CD4-positive, CD25-positive, alpha-beta regulatory T cell (primary cell): ENCODE data around the gene TRIO. TPM values are rescaled to one million over a fixed set of nuclear protein-coding genes. Genes with fewer than 3 reads are reported as not detected.
A peak's percentile ranks its signal among the peaks of the same experiment; 100 is the strongest.

Experiments
- ATAC-seq, 2 donors: fragments of 150-1000 bp; cut with Tn5 transposase; one replicate each; pipeline ENCODE4 v1.10.0; 2021; ENCODE audit warnings: low read depth in 2 of 2, moderate number of reproducible peaks in 2 of 2, moderate library complexity in 1 of 2
- DNase-seq, 3 donors: peaks; one replicate each; pipeline versions ENCODE4 v3.0.0 to v3.0.0-alpha.2; 2012 to 2022; ENCODE audit warnings: mixed read lengths in 1 of 3
- H3K27ac ChIP-seq: one replicate; pipeline ENCODE4 v1.7.0; 2013; ENCODE audit warnings: mild to moderate bottlenecking, low read length; ENCODE audit not compliant: insufficient read depth, poor library complexity, severe bottlenecking
- H3K27me3 ChIP-seq: one replicate; pipeline ENCODE4 v1.7.0; 2013; ENCODE audit warnings: low read length; ENCODE audit not compliant: control insufficient read depth, insufficient read depth
- H3K36me3 ChIP-seq: one replicate; pipeline ENCODE4 v1.7.0; 2013; ENCODE audit warnings: mild to moderate bottlenecking, low read length, moderate library complexity; ENCODE audit not compliant: control insufficient read depth, insufficient read depth
- H3K4me1 ChIP-seq: 2 replicates; pipeline ENCODE4 v1.7.0; 2013; ENCODE audit warnings: mild to moderate bottlenecking, low read length; ENCODE audit not compliant: insufficient read depth, control insufficient read depth, poor library complexity, severe bottlenecking
- H3K4me3 ChIP-seq: one replicate; pipeline ENCODE4 v1.7.0; 2013; ENCODE audit warnings: low read depth, mild to moderate bottlenecking, low read length, moderate library complexity
- H3K9me3 ChIP-seq, 2 experiments: 1 replicate in 1 of 2; 2 replicates in 1 of 2; pipeline ENCODE4 v1.7.0; 2013; ENCODE audit warnings: low read length in 2 of 2, mild to moderate bottlenecking in 1 of 2, moderate library complexity in 1 of 2; ENCODE audit not compliant: control insufficient read depth in 2 of 2
- H3K27ac Mint-ChIP-seq, 3 donors: one replicate each; pipeline ENCODE4 v1.8.0; 2020 to 2022; ENCODE audit warnings: mild to moderate bottlenecking in 3 of 3, mixed read lengths in 3 of 3, moderate library complexity in 2 of 3
- H3K27me3 Mint-ChIP-seq: one replicate; pipeline ENCODE4 v1.8.0; 2022; ENCODE audit warnings: mild to moderate bottlenecking, mixed read lengths
- H3K36me3 Mint-ChIP-seq: one replicate; pipeline ENCODE4 v1.8.0; 2020; ENCODE audit warnings: mixed read lengths
- H3K4me1 Mint-ChIP-seq, 4 donors: one replicate each; pipeline ENCODE4 v1.8.0; 2020 to 2022; ENCODE audit warnings: mixed read lengths in 4 of 4, mild to moderate bottlenecking in 1 of 4
- H3K4me3 Mint-ChIP-seq, 4 donors: one replicate each; pipeline ENCODE4 v1.8.0; 2020 to 2022; ENCODE audit warnings: mild to moderate bottlenecking in 4 of 4, mixed read lengths in 4 of 4, moderate library complexity in 3 of 4
- H3K9me3 Mint-ChIP-seq, 7 donors: one replicate each; pipeline ENCODE4 v1.8.0; 2020 to 2022; ENCODE audit warnings: mixed read lengths in 7 of 7, mild to moderate bottlenecking in 3 of 7, moderate library complexity in 2 of 7
- polyA plus RNA-seq, 4 donors: library from polyadenylated mRNA; unstranded; fragments of 300-500 nt; fragmentation: Illumina TruSeq; gene quantifications; one replicate each; pipeline ENCODE4 v1.2.3, GENCODE V29; 2021
- total RNA-seq: library from RNA; stranded (reverse); gene quantifications from one replicate; pipeline ENCODE4 v1.2.3, GENCODE V29; 2022

Gene TRIO
- total and polyA plus RNA-seq, 5 donors from 2014 or later = 1.2 to 7.6 (median 1.8) TPM

- Mint-ChIP-seq H3K27ac (no peak overlapping the region), H3K9me3 (peaks cover 0 to 2% (median 0%) of the 10 kb centered on the region in 7 donors), H3K4me1 (peaks cover 0 to 8% (median 4%) of the 10 kb centered on the region in 4 donors), H3K36me3 (no peaks in the 10 kb centered on the region), H3K4me3 (no peak overlapping the region), H3K27me3 (peaks cover 40% of the 10 kb centered on the region)
- no peak overlapping the region for H3K4me3 ChIP-seq
- H3K9me3 ChIP-seq = no peaks in the 10 kb centered on the region
- ATAC-seq = no peak
- H3K27ac ChIP-seq = no peak overlapping the region
- H3K27me3 ChIP-seq = peaks cover 26% of the 10 kb centered on the region
- no peaks in the 10 kb centered on the region for H3K36me3 ChIP-seq
- no peaks in the 10 kb centered on the region for H3K4me1 ChIP-seq
- no peak for DNase-seq
Measured at GRCh38 chr5:14267991-14268708, 125.0 kb downstream of the TRIO start.

GRCh38 chr5:14268738-14269137 is 125.6 kb downstream of the TRIO start:
- H3K4me3 Mint-ChIP-seq = no peak overlapping the region
- no peaks in the 10 kb centered on the region for H3K36me3 Mint-ChIP-seq
- Histone ChIP-seq H3K27ac (no peak overlapping the region), H3K36me3 (no peaks in the 10 kb centered on the region), H3K4me1 (no peaks in the 10 kb centered on the region), H3K4me3 (no peak overlapping the region), H3K27me3 (peaks cover 20% of the 10 kb centered on the region), H3K9me3 (no peaks in the 10 kb centered on the region)
- peaks cover 0 to 8% (median 4%) of the 10 kb centered on the region in 4 donors for H3K4me1 Mint-ChIP-seq
- no peak overlapping the region for H3K27ac Mint-ChIP-seq
- DNase-seq (no peak), ATAC-seq (no peak)
- H3K9me3 Mint-ChIP-seq = peaks cover 0 to 2% (median 0%) of the 10 kb centered on the region in 7 donors
- H3K27me3 Mint-ChIP-seq = peaks cover 39% of the 10 kb centered on the region

GRCh38 chr5:14269395-14269794 is 126.3 kb downstream of the TRIO start:
- Mint-ChIP-seq H3K9me3 (peaks cover 0 to 2% (median 0%) of the 10 kb centered on the region in 7 donors), H3K4me3 (no peak overlapping the region), H3K27ac (peak overlapping the region in 1 of 3 donors; percentile 53), H3K27me3 (peaks cover 39% of the 10 kb centered on the region), H3K36me3 (no peaks in the 10 kb centered on the region), H3K4me1 (peaks cover 0 to 8% (median 4%) of the 10 kb centered on the region in 4 donors)
- Histone ChIP-seq H3K27me3 (peaks cover 19% of the 10 kb centered on the region), H3K4me3 (no peak overlapping the region), H3K9me3 (no peaks in the 10 kb centered on the region), H3K4me1 (no peaks in the 10 kb centered on the region), H3K36me3 (no peaks in the 10 kb centered on the region), H3K27ac (no peak overlapping the region)
- no peak for ATAC-seq
- no peak for DNase-seq

GRCh38 chr5:14270209-14270702 is 127.1 kb downstream of the TRIO start:
- Mint-ChIP-seq H3K9me3 (peaks cover 0 to 2% (median 0%) of the 10 kb centered on the region in 7 donors), H3K4me1 (peaks cover 0 to 2% (median under 1%) of the 10 kb centered on the region in 4 donors), H3K27me3 (peaks cover 32% of the 10 kb centered on the region), H3K27ac (no peak overlapping the region), H3K36me3 (no peaks in the 10 kb centered on the region), H3K4me3 (no peak overlapping the region)
- Histone ChIP-seq H3K36me3 (no peaks in the 10 kb centered on the region), H3K9me3 (no peaks in the 10 kb centered on the region), H3K27ac (no peak overlapping the region), H3K4me1 (no peaks in the 10 kb centered on the region), H3K4me3 (no peak overlapping the region), H3K27me3 (peaks cover 15% of the 10 kb centered on the region)
- ATAC-seq (no peak), DNase-seq (peak in 2 of 3 donors; percentile 11 to 50)

- H3K27ac ChIP-seq = no peak overlapping the region
- DNase-seq (no peak), ATAC-seq (no peak)
- Mint-ChIP-seq H3K27me3 (peaks cover 27% of the 10 kb centered on the region), H3K4me1 (peaks cover 0 to 5% (median under 1%) of the 10 kb centered on the region in 4 donors), H3K36me3 (no peaks in the 10 kb centered on the region), H3K27ac (no peak overlapping the region), H3K4me3 (no peak overlapping the region), H3K9me3 (peaks cover 0 to 2% (median 0%) of the 10 kb centered on the region in 7 donors)
- no peaks in the 10 kb centered on the region for H3K4me1 ChIP-seq
- no peaks in the 10 kb centered on the region for H3K36me3 ChIP-seq
- peaks cover 17% of the 10 kb centered on the region for H3K27me3 ChIP-seq
- no peaks in the 10 kb centered on the region for H3K9me3 ChIP-seq
- no peak overlapping the region for H3K4me3 ChIP-seq
Measured at GRCh38 chr5:14272548-14273205, 129.5 kb downstream of the TRIO start.

- Mint-ChIP-seq H3K4me1 (peaks cover 0 to 5% (median under 1%) of the 10 kb centered on the region in 4 donors), H3K36me3 (no peaks in the 10 kb centered on the region), H3K4me3 (no peak overlapping the region), H3K27me3 (peaks cover 31% of the 10 kb centered on the region), H3K9me3 (peaks cover 0 to 2% (median 0%) of the 10 kb centered on the region in 7 donors), H3K27ac (no peak overlapping the region)
- H3K36me3 ChIP-seq = no peaks in the 10 kb centered on the region
- peaks cover 17% of the 10 kb centered on the region for H3K27me3 ChIP-seq
- ATAC-seq (no peak), DNase-seq (no peak)
- no peaks in the 10 kb centered on the region for H3K4me1 ChIP-seq
- H3K27ac ChIP-seq = no peak overlapping the region
- no peaks in the 10 kb centered on the region for H3K9me3 ChIP-seq
- H3K4me3 ChIP-seq = no peak overlapping the region
Measured at GRCh38 chr5:14273207-14273767, 130.1 kb downstream of the TRIO start.

GRCh38 chr5:14276380-14276779 is 133.2 kb downstream of the TRIO start:
- Mint-ChIP-seq H3K27me3 (peaks cover 38% of the 10 kb centered on the region), H3K4me3 (no peak overlapping the region)
- ATAC-seq = no peak

More at GRCh38 chr5:14276380-14276779, 133.2 kb downstream of the TRIO start:
- H3K4me1 Mint-ChIP-seq = peaks cover 0 to 5% (median under 1%) of the 10 kb centered on the region in 4 donors
- H3K4me3 ChIP-seq = no peak overlapping the region
- no peak overlapping the region for H3K27ac ChIP-seq
- DNase-seq = no peak
- peaks cover 10% of the 10 kb centered on the region for H3K27me3 ChIP-seq
- peaks cover 0 to 4% (median 0%) of the 10 kb centered on the region in 7 donors for H3K9me3 Mint-ChIP-seq
- H3K36me3 ChIP-seq = no peaks in the 10 kb centered on the region
- H3K9me3 ChIP-seq = no peaks in the 10 kb centered on the region
- no peaks in the 10 kb centered on the region for H3K4me1 ChIP-seq
- no peak overlapping the region for H3K27ac Mint-ChIP-seq
- no peaks in the 10 kb centered on the region for H3K36me3 Mint-ChIP-seq
